Measurements from ENCODE around the gene ALG9. TPM values are rescaled to one million over a fixed set of nuclear protein-coding genes. Genes with fewer than 3 reads are reported as not detected.

ALG9 gene
- polyA plus RNA-seq, 3 donors: 7.4 to 7.9 (median 7.8) TPM

DNA sequence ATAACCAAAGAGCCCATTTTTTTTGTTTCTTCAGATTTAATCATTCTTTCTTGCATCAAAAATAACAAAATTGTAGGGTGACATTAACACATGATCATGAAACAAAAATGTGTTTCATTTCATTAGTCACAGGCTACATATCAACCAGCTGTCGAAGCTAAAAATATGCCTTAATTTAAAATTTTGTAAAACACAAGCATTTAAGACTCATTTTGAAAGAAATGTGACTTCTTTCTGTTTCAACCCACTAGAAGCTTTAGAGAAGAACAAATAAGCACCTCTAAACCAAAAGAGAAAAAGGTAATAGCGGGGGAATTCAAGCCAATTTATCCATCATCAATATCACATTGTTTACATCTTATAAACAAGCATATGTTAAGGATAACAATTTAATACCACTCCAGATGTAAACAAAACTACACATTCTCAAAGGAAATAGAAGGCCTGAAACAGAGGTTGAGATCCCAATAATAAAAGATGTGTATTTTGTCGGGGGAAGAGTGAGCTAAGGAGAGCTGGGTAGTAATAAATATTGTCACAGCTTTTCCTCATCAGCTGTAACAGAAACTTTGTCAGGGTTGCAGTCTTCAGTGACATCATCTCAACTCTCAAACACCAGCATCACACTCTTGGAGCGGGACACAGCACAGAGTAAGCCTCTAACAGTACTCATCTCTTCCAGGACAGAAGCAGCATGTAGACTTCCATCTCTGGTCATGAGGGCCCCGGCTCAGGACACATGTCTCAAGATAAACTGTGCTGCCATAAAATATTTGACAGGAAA, 42.0 kb downstream of the ALG9 start:
- H3K4me1 ChIP-seq (ENCODE audit: control insufficient read depth in 1 of 2, insufficient read depth in 2 of 2, low read length in 2 of 2): no peaks in the 10 kb centered on the region
- TF ChIP-seq, protein P1, sequence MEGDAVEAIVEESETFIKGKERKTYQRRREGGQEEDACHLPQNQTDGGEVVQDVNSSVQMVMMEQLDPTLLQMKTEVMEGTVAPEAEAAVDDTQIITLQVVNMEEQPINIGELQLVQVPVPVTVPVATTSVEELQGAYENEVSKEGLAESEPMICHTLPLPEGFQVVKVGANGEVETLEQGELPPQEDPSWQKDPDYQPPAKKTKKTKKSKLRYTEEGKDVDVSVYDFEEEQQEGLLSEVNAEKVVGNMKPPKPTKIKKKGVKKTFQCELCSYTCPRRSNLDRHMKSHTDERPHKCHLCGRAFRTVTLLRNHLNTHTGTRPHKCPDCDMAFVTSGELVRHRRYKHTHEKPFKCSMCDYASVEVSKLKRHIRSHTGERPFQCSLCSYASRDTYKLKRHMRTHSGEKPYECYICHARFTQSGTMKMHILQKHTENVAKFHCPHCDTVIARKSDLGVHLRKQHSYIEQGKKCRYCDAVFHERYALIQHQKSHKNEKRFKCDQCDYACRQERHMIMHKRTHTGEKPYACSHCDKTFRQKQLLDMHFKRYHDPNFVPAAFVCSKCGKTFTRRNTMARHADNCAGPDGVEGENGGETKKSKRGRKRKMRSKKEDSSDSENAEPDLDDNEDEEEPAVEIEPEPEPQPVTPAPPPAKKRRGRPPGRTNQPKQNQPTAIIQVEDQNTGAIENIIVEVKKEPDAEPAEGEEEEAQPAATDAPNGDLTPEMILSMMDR (IDR thresholded peaks at IDR 0.05): no peak
- no peaks in the 10 kb centered on the region for H3K9me3 ChIP-seq (replicated peaks in 1 of 2; ENCODE audit: control insufficient read depth in 1 of 2, insufficient read depth in 1 of 2, low read length in 2 of 2)
- Mint-ChIP-seq H3K27me3 (ENCODE audit: low read depth in 3 of 3) (no peaks in the 10 kb centered on the region), H3K9me3 (no peaks in the 10 kb centered on the region), H3K27ac (no peak overlapping the region), H3K4me1 (no peaks in the 10 kb centered on the region), H3K36me3 (peaks cover 41 to 43% of the 10 kb centered on the region in 2 donors), H3K4me3 (no peak overlapping the region)
- intact Hi-C loops (cut with micrococcal nuclease): no loop called here
- H3K27ac ChIP-seq (ENCODE audit: low read depth in 1 of 2, low read length in 2 of 2): no peak overlapping the region
- H2AFZ ChIP-seq (ENCODE audit: insufficient read depth, low read depth, low read length, poor library complexity, severe bottlenecking): no peak overlapping the region
- no peak overlapping the region for H3K4me2 ChIP-seq (replicated peaks; ENCODE audit: extremely low read depth, low read length, poor library complexity, severe bottlenecking)
- H3K9ac ChIP-seq (ENCODE audit: insufficient read depth, low read length, poor library complexity, severe bottlenecking): no peak overlapping the region
- H3K79me2 ChIP-seq (ENCODE audit: insufficient read depth, low read length): no peaks in the 10 kb centered on the region
- no peak for DNase-seq
- 100% methylated on average over 1 of the region's 5 CpGs for WGBS (ENCODE audit: insufficient coverage)
- H3K4me3 ChIP-seq (replicated peaks in 1 of 3; ENCODE audit: low read depth in 2 of 3, low read length in 3 of 3): no peak overlapping the region
- H4K20me1 ChIP-seq (ENCODE audit: insufficient read depth, low read length): no peaks in the 10 kb centered on the region
- H3K36me3 ChIP-seq (replicated peaks in 1 of 2; ENCODE audit: control insufficient read depth in 1 of 2, insufficient read depth in 2 of 2, low read length in 2 of 2): peaks cover 3 to 30% of the 10 kb centered on the region in 2 donors
- H3K27me3 ChIP-seq (ENCODE audit: control insufficient read depth in 2 of 2, insufficient read depth in 2 of 2, low read length in 2 of 2): no peaks in the 10 kb centered on the region

GRCh38 chr11:111826322-111826950, 44.9 kb downstream of the ALG9 start:
- Histone ChIP-seq H3K4me1 (ENCODE audit: control insufficient read depth in 1 of 2, insufficient read depth in 2 of 2, low read length in 2 of 2) (no peaks in the 10 kb centered on the region), H3K36me3 (replicated peaks in 1 of 2; ENCODE audit: control insufficient read depth in 1 of 2, insufficient read depth in 2 of 2, low read length in 2 of 2) (peaks cover 3 to 11% of the 10 kb centered on the region in 2 donors), H3K79me2 (ENCODE audit: insufficient read depth, low read length) (no peaks in the 10 kb centered on the region), H3K9me3 (replicated peaks in 1 of 2; ENCODE audit: control insufficient read depth in 1 of 2, insufficient read depth in 1 of 2, low read length in 2 of 2) (no peaks in the 10 kb centered on the region), H3K27me3 (ENCODE audit: control insufficient read depth in 2 of 2, insufficient read depth in 2 of 2, low read length in 2 of 2) (no peaks in the 10 kb centered on the region), H3K9ac (ENCODE audit: insufficient read depth, low read length, poor library complexity, severe bottlenecking) (no peak overlapping the region), H3K27ac (ENCODE audit: low read depth in 1 of 2, low read length in 2 of 2) (no peak overlapping the region), H3K4me2 (replicated peaks; ENCODE audit: extremely low read depth, low read length, poor library complexity, severe bottlenecking) (no peak overlapping the region), H3K4me3 (replicated peaks in 1 of 3; ENCODE audit: low read depth in 2 of 3, low read length in 3 of 3) (no peak overlapping the region), H4K20me1 (ENCODE audit: insufficient read depth, low read length) (no peaks in the 10 kb centered on the region), H2AFZ (ENCODE audit: insufficient read depth, low read depth, low read length, poor library complexity, severe bottlenecking) (no peak overlapping the region)
- Mint-ChIP-seq H3K4me1 (no peaks in the 10 kb centered on the region), H3K4me3 (no peak overlapping the region), H3K27ac (peak overlapping the region in 1 of 7 donors; percentile 33), H3K27me3 (ENCODE audit: low read depth in 3 of 3) (no peaks in the 10 kb centered on the region), H3K36me3 (peaks cover 29 to 35% of the 10 kb centered on the region in 2 donors), H3K9me3 (no peaks in the 10 kb centered on the region)
- no CpG with 5 or more reads among the region's 2 CpGs for WGBS (ENCODE audit: insufficient coverage)
- DNase-seq: no peak
- intact Hi-C loops (cut with micrococcal nuclease): no loop called here
- TF ChIP-seq, protein P1 (IDR thresholded peaks at IDR 0.05): no peak
